Suprapubic skin (tissue), 4 donors: Measurements from ENCODE around the gene ARSD. TPM values are rescaled to one million over a fixed set of nuclear protein-coding genes. Genes with fewer than 3 reads are reported as not detected.

Source experiments
- DNase-seq, 2 donors: peaks; one replicate each; pipeline ENCODE4 v3.0.0-alpha.2; 2019; ENCODE audit warnings: low spot score in 2 of 2
- H3K27ac ChIP-seq: fragments of 200-600 bp; sonication (generic); one replicate; pipeline ENCODE4 v1.5.1; 2019
- H3K27me3 ChIP-seq: fragments of 200-600 bp; sonication (generic); one replicate; pipeline ENCODE4 v1.5.1; 2019
- H3K36me3 ChIP-seq: fragments of 200-600 bp; sonication (generic); one replicate; pipeline ENCODE4 v1.5.1; 2019
- H3K4me1 ChIP-seq: fragments of 200-600 bp; sonication (generic); one replicate; pipeline ENCODE4 v1.5.1; 2019
- H3K4me3 ChIP-seq: fragments of 200-600 bp; sonication (generic); one replicate; pipeline ENCODE4 v1.5.1; 2019; ENCODE audit warnings: mild to moderate bottlenecking
- H3K9me3 ChIP-seq: fragments of 200-600 bp; sonication (generic); one replicate; pipeline ENCODE4 v1.5.1; 2019
- CTCF ChIP-seq, 2 donors: fragments of 200-600 bp in 1 of 2; fragments of 450-650 bp in 1 of 2; sonication (generic) in 1 of 2; IDR thresholded peaks; one replicate each; pipeline ENCODE4 v1.5.1; 2016 to 2019; ENCODE audit warnings: antibody characterized with exemption in 2 of 2, mild to moderate bottlenecking in 1 of 2, moderate library complexity in 1 of 2
- EP300 ChIP-seq: sonication (generic); formaldehyde crosslinking; IDR thresholded peaks from one replicate; pipeline ENCODE4 v1.6.1; 2017; ENCODE audit warnings: antibody characterized with exemption
- POLR2A ChIP-seq, 2 donors: fragments of 450-650 bp; IDR thresholded peaks; one replicate each; pipeline ENCODE4 v1.6.1; 2017; ENCODE audit warnings: antibody characterized with exemption in 2 of 2, mild to moderate bottlenecking in 2 of 2, moderate library complexity in 2 of 2
- POLR2AphosphoS5 ChIP-seq, 3 donors: sonication (generic); formaldehyde crosslinking; IDR thresholded peaks; one replicate each; pipeline ENCODE4 v1.6.1; 2017; ENCODE audit warnings: antibody characterized with exemption in 3 of 3
- WGBS: methylation state at CpG from one replicate; pipeline ENCODE4 v1.1.5; 2018; 5-methylcytosine and 5-hydroxymethylcytosine counted together
- total RNA-seq, 4 donors: library from RNA; depleted of rRNA; stranded (reverse); fragments of >200 nt; gene quantifications; one replicate each; pipeline ENCODE4 v1.1.0, GENCODE V29; 2016

The ARSD gene
- total RNA-seq, 4 donors from 2014 or later = 15.6 to 24.1 (median 18.7) TPM

- H3K27me3 ChIP-seq = no peaks in the 10 kb centered on the region
- no peak overlapping the region for H3K27ac ChIP-seq
- H3K36me3 ChIP-seq = no peaks in the 10 kb centered on the region
- H3K4me3 ChIP-seq = no peak overlapping the region
- TF ChIP-seq CTCF (IDR thresholded peaks at IDR 0.05) (no peak), POLR2A (IDR thresholded peaks at IDR 0.05) (no peak), EP300 (no peak), POLR2AphosphoS5 (IDR thresholded peaks at IDR 0.05) (no peak)
- WGBS = 88% methylated on average over 7 of the region's 7 CpGs
- H3K9me3 ChIP-seq = no peaks in the 10 kb centered on the region
- no peaks in the 10 kb centered on the region for H3K4me1 ChIP-seq
- no peak for DNase-seq
Observed at GRCh38 chrX:2872671-2873277, 56.4 kb downstream of the ARSD start.

- H3K27me3 ChIP-seq = no peaks in the 10 kb centered on the region
- H3K9me3 ChIP-seq = no peaks in the 10 kb centered on the region
- DNase-seq = no peak
- H3K27ac ChIP-seq = no peak overlapping the region
- 77% methylated on average over 2 of the region's 2 CpGs for WGBS
- TF ChIP-seq POLR2AphosphoS5 (IDR thresholded peaks at IDR 0.05) = no peak
- no peak for TF ChIP-seq CTCF (IDR thresholded peaks at IDR 0.05)
- TF ChIP-seq EP300 = no peak
- no peak for TF ChIP-seq POLR2A (IDR thresholded peaks at IDR 0.05)
- H3K36me3 ChIP-seq = no peaks in the 10 kb centered on the region
- no peaks in the 10 kb centered on the region for H3K4me1 ChIP-seq
- H3K4me3 ChIP-seq = no peak overlapping the region
Observed at GRCh38 chrX:2871831-2872230, 57.3 kb downstream of the ARSD start.

GRCh38 chrX:2870650-2871049 lies 58.5 kb downstream of the ARSD start:
- no peaks in the 10 kb centered on the region for H3K9me3 ChIP-seq
- TF ChIP-seq EP300 (no peak), POLR2A (IDR thresholded peaks at IDR 0.05) (no peak), POLR2AphosphoS5 (IDR thresholded peaks at IDR 0.05) (no peak), CTCF (IDR thresholded peaks at IDR 0.05) (no peak)

DNA sequence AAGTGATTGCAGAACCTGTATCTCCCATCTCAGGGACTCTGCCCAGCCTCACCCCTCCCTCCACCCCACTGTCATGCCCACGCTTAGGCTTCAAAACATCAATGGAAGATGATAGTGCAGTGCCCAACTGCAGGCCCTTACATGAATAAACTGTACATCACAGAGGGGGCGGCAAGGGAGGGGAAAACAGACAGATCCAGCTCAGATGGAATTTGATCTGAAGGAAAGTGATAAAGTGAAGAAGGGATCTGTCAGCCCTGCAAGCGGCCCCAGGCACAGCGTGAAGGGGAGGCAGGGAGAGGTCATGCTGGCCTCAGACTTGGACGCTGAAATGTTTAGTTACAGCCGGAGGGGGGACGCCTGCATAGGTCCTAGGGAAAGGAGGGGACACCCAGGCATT lies 61.9 kb downstream of the ARSD start:
- 76% methylated on average over 7 of the region's 7 CpGs for WGBS
- Histone ChIP-seq H3K27ac (no peak overlapping the region), H3K4me3 (no peak overlapping the region), H3K9me3 (no peaks in the 10 kb centered on the region), H3K36me3 (no peaks in the 10 kb centered on the region), H3K27me3 (no peaks in the 10 kb centered on the region), H3K4me1 (no peaks in the 10 kb centered on the region)
- DNase-seq = no peak
- TF ChIP-seq EP300 (no peak), POLR2A (IDR thresholded peaks at IDR 0.05) (no peak), POLR2AphosphoS5 (IDR thresholded peaks at IDR 0.05) (no peak), CTCF (IDR thresholded peaks at IDR 0.05) (no peak)

More at GRCh38 chrX:2870650-2871049, 58.5 kb downstream of the ARSD start:
- no peaks in the 10 kb centered on the region for H3K36me3 ChIP-seq
- DNase-seq = no peak
- no peak overlapping the region for H3K27ac ChIP-seq
- no peaks in the 10 kb centered on the region for H3K4me1 ChIP-seq
- H3K27me3 ChIP-seq = no peaks in the 10 kb centered on the region
- no peak overlapping the region for H3K4me3 ChIP-seq

DNA sequence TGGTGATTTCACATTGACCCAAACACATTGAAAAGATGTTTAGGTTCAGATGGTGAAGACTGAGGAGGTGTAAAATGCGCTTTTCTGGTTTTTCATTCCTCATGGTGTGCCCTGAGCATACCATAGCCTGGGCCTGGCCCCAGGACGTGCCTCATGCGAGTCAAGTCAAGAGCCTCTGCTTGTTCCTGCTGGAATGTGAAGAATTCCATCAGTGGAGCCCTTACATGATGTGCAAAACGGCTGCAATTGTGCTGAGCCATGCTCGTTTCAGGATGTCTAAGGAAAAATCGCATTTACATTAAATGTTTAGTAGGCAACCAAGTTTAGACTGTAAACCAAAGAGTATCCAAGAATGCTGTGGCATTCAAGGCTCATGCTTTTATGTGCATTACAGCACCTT lies 65.5 kb downstream of the ARSD start:
- TF ChIP-seq CTCF (IDR thresholded peaks at IDR 0.05) (no peak), POLR2AphosphoS5 (IDR thresholded peaks at IDR 0.05) (no peak)
- H3K27ac ChIP-seq = no peak overlapping the region
- WGBS = 40% methylated on average over 6 of the region's 6 CpGs
- H3K27me3 ChIP-seq = no peaks in the 10 kb centered on the region
- DNase-seq = no peak
- no peaks in the 10 kb centered on the region for H3K9me3 ChIP-seq
- no peak overlapping the region for H3K4me3 ChIP-seq
- H3K4me1 ChIP-seq = no peaks in the 10 kb centered on the region
- no peaks in the 10 kb centered on the region for H3K36me3 ChIP-seq
